Trophoblast cell (in vitro differentiated cells and primary cell): ENCODE measurements around the gene MPI.
"Not testable (repeated sequence)": the region's sequence is repeated elsewhere in the genome, so short reads cannot be mapped to it uniquely, and the experiment has no call there.

Source experiments
- DNase-seq, 2 donors: peaks; one replicate each; pipeline ENCODE4 v3.0.0-alpha.2; 2016
- H2AFZ ChIP-seq: 2 replicates; pipeline ENCODE4 v1.6.1; 2013; ENCODE audit warnings: low read length, moderate library complexity, mild to moderate bottlenecking; ENCODE audit not compliant: insufficient read depth, poor library complexity
- H2AK5ac ChIP-seq: 2 replicates; pipeline ENCODE4 v1.6.1; 2013; ENCODE audit warnings: mild to moderate bottlenecking, low read length
- H2BK120ac ChIP-seq: 2 replicates; pipeline ENCODE4 v1.6.1; 2013; ENCODE audit warnings: low read length, mild to moderate bottlenecking, moderate library complexity; ENCODE audit not compliant: insufficient read depth, poor library complexity
- H2BK12ac ChIP-seq: 2 replicates; pipeline ENCODE4 v1.6.1; 2013; ENCODE audit warnings: mild to moderate bottlenecking, low read length, moderate library complexity
- H2BK5ac ChIP-seq: 2 replicates; pipeline ENCODE4 v1.6.1; 2013; ENCODE audit warnings: low read length, low read depth, moderate library complexity, mild to moderate bottlenecking; ENCODE audit not compliant: poor library complexity
- H3K14ac ChIP-seq: 2 replicates; pipeline ENCODE4 v1.6.1; 2013; ENCODE audit warnings: mild to moderate bottlenecking, low read length
- H3K18ac ChIP-seq: 2 replicates; pipeline ENCODE4 v1.6.1; 2013; ENCODE audit warnings: mild to moderate bottlenecking, low read length
- H3K23ac ChIP-seq: 2 replicates; pipeline ENCODE4 v1.6.1; 2013; ENCODE audit warnings: low read length
- H3K27ac ChIP-seq: 2 replicates; pipeline ENCODE4 v1.5.1; 2013; ENCODE audit warnings: low read depth, mild to moderate bottlenecking, inconsistent platforms, low read length, moderate library complexity
- H3K27me3 ChIP-seq: 2 replicates; pipeline ENCODE4 v1.6.1; 2013; ENCODE audit warnings: inconsistent platforms, mild to moderate bottlenecking, low read length, moderate library complexity; ENCODE audit not compliant: insufficient read depth
- H3K36me3 ChIP-seq, 2 experiments: 1 replicate in 1 of 2; 2 replicates in 1 of 2; pipeline ENCODE4 v1.6.1; 2013; ENCODE audit warnings: low read length in 2 of 2, mild to moderate bottlenecking in 2 of 2, moderate library complexity in 1 of 2; ENCODE audit not compliant: insufficient read depth in 2 of 2, control insufficient read depth in 1 of 2
- H3K4ac ChIP-seq: 2 replicates; pipeline ENCODE4 v1.6.1; 2013; ENCODE audit warnings: low read depth, mild to moderate bottlenecking, low read length, moderate library complexity
- H3K4me1 ChIP-seq, 2 experiments: 1 replicate in 1 of 2; 2 replicates in 1 of 2; pipeline ENCODE4 v1.6.1; 2013; ENCODE audit warnings: low read length in 2 of 2, mild to moderate bottlenecking in 2 of 2, moderate library complexity in 1 of 2; ENCODE audit not compliant: insufficient read depth in 2 of 2, control insufficient read depth in 1 of 2
- H3K4me2 ChIP-seq: 2 replicates; pipeline ENCODE4 v1.6.1; 2013; ENCODE audit warnings: inconsistent platforms, mild to moderate bottlenecking, low read length, moderate library complexity
- H3K4me3 ChIP-seq: 2 replicates; pipeline ENCODE4 v1.5.1; 2013; ENCODE audit warnings: mild to moderate bottlenecking, low read depth, low read length, inconsistent platforms
- H3K79me1 ChIP-seq: one replicate; pipeline ENCODE4 v1.6.1; 2013; ENCODE audit warnings: low read length
- H3K79me2 ChIP-seq: 2 replicates; pipeline ENCODE4 v1.6.1; 2013; ENCODE audit warnings: low read length, mild to moderate bottlenecking; ENCODE audit not compliant: control insufficient read depth, insufficient read depth, poor library complexity
- H3K9ac ChIP-seq: 2 replicates; pipeline ENCODE4 v1.6.1; 2013; ENCODE audit warnings: mild to moderate bottlenecking, low read length
- H3K9me3 ChIP-seq: 2 replicates; pipeline ENCODE4 v1.6.1; 2013; ENCODE audit warnings: low read depth, mild to moderate bottlenecking, control low read depth, inconsistent platforms, low read length; ENCODE audit not compliant: insufficient read depth
- H4K12ac ChIP-seq: 2 replicates; pipeline ENCODE4 v1.6.1; 2013; ENCODE audit warnings: low read depth, mild to moderate bottlenecking, low read length, moderate library complexity
- H4K8ac ChIP-seq: 2 replicates; pipeline ENCODE4 v1.6.1; 2013; ENCODE audit warnings: low read depth, mild to moderate bottlenecking, low read length, moderate library complexity
- H4K91ac ChIP-seq: one replicate; pipeline ENCODE4 v1.6.1; 2013; ENCODE audit warnings: low read depth, mild to moderate bottlenecking, low read length, moderate library complexity
- WGBS: extraction: QIAGEN DNeasy Blood & Tissue Kit; methylation state at CpG from one replicate; pipeline ENCODE4 v1.1.7; 2013; ENCODE audit warnings: missing lambda C conversion rate; ENCODE audit not compliant: insufficient read length, insufficient coverage; ENCODE audit errors: extremely low coverage; 5-methylcytosine and 5-hydroxymethylcytosine counted together

MPI gene

DNA sequence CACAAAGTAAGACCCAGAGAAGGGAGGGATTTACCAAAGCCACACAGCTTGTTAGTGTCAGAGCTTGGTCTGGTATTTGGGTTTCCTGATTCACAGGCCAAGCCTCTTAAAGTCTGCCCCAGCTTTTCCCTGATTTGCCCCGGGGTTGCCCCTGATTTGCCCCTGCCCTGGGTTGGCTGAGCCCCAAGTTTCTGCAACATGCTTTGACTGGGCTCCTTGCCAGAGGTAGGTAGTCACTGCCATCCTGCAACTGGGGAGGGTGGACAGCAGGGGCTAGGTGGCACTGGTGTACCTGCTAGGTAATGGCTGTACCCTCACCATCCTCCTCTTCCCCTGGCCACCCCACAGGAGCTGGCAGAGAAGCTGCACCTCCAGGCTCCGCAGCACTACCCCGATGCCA lies 2.5 kb downstream of the MPI start:
- Histone ChIP-seq H2BK12ac (no peak overlapping the region), H3K4me2 (no peak overlapping the region), H4K91ac (no peak overlapping the region), H3K9ac (no peak overlapping the region), H4K12ac (no peak overlapping the region), H3K23ac (no peak overlapping the region), H3K4me3 (no peak overlapping the region), H3K18ac (no peak overlapping the region), H3K79me2 (peaks cover 5% of the 10 kb centered on the region), H2BK5ac (no peak overlapping the region), H2AK5ac (no peak overlapping the region), H3K4ac (no peak overlapping the region), H3K4me1 (peaks cover 7 to 11% of the 10 kb centered on the region in 2 experiments), H3K9me3 (no peaks in the 10 kb centered on the region), H3K14ac (no peak overlapping the region), H3K79me1 (peaks cover 5% of the 10 kb centered on the region), H2AFZ (no peak overlapping the region), H3K27me3 (no peaks in the 10 kb centered on the region), H3K36me3 (peaks cover 22 to 33% of the 10 kb centered on the region in 2 experiments), H2BK120ac (no peak overlapping the region), H3K27ac (no peak overlapping the region), H4K8ac (no peak overlapping the region)
- WGBS, result no CpG with 5 or more reads among the region's 3 CpGs
- DNase-seq, result no peak

DNA sequence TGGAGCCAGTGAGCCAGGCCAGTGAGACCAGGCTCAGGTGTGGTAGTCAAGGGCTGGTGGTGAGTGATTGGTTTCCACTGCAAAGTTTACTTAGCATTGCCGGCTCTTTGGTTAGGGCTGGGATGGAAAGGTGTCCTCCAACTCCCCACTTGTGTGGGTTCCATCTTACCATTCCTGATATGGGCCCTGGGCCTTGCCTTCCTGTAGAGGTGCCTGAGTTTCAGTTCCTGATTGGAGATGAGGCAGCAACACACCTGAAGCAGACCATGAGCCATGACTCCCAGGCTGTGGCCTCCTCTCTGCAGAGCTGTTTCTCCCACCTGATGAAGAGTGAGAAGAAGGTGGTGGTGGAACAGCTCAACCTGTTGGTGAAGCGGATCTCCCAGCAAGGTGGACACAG lies 3.1 kb downstream of the MPI start:
- no CpG with 5 or more reads among the region's 2 CpGs for WGBS
- Histone ChIP-seq H3K27ac (no peak overlapping the region), H3K79me2 (peaks cover 5% of the 10 kb centered on the region), H3K9ac (no peak overlapping the region), H3K14ac (no peak overlapping the region), H4K91ac (no peak overlapping the region), H3K4me3 (no peak overlapping the region), H3K4me2 (no peak overlapping the region), H3K4me1 (peaks cover 7 to 11% of the 10 kb centered on the region in 2 experiments), H4K12ac (no peak overlapping the region), H2AK5ac (no peak overlapping the region), H3K18ac (no peak overlapping the region), H3K36me3 (peaks cover 25 to 33% of the 10 kb centered on the region in 2 experiments), H3K23ac (no peak overlapping the region), H2BK5ac (no peak overlapping the region), H2BK12ac (no peak overlapping the region), H4K8ac (no peak overlapping the region), H3K79me1 (peaks cover 5% of the 10 kb centered on the region), H2AFZ (no peak overlapping the region), H3K27me3 (no peaks in the 10 kb centered on the region), H2BK120ac (no peak overlapping the region), H3K9me3 (no peaks in the 10 kb centered on the region), H3K4ac (no peak overlapping the region)
- no peak for DNase-seq

DNA sequence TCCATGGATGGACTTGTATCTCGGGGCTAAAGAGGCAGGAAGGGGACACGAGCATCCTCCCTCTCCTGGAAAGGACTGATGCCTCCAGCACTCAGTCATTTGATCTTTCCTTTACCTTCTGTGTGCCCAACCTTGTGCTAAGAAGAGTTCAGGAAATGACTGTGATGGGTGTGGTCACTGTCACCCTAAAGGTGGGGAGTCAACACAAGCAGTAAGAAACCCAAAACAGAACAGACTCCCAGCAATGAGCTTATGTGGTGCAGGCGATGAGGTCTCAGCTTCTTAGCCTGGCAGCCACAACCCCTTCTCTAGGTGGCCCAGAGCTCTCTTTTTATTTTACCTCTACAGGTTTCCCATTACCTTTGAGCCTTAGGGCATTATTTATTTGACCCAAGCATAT lies 3.8 kb downstream of the MPI start:
- no peak overlapping the region for H2AFZ ChIP-seq
- H3K23ac ChIP-seq, result no peak overlapping the region
- H4K91ac ChIP-seq, result no peak overlapping the region
- peaks cover 25 to 33% of the 10 kb centered on the region in 2 experiments for H3K36me3 ChIP-seq
- WGBS, result no CpG with 5 or more reads among the region's 3 CpGs
- H3K27me3 ChIP-seq, result no peaks in the 10 kb centered on the region
- no peak overlapping the region for H2BK120ac ChIP-seq
- no peak overlapping the region for H3K18ac ChIP-seq
- H3K9me3 ChIP-seq, result no peaks in the 10 kb centered on the region
- H3K79me1 ChIP-seq, result peaks cover 5% of the 10 kb centered on the region
- H3K79me2 ChIP-seq, result peaks cover 5% of the 10 kb centered on the region
- no peak overlapping the region for H2BK5ac ChIP-seq
- H3K14ac ChIP-seq, result no peak overlapping the region
- H3K27ac ChIP-seq, result no peak overlapping the region
- no peak overlapping the region for H3K9ac ChIP-seq
- peaks cover 7 to 11% of the 10 kb centered on the region in 2 experiments for H3K4me1 ChIP-seq
- no peak overlapping the region for H3K4me3 ChIP-seq
- H2BK12ac ChIP-seq, result no peak overlapping the region
- no peak overlapping the region for H2AK5ac ChIP-seq
- no peak overlapping the region for H3K4ac ChIP-seq
- no peak for DNase-seq
- no peak overlapping the region for H4K8ac ChIP-seq
- no peak overlapping the region for H3K4me2 ChIP-seq
- H4K12ac ChIP-seq, result no peak overlapping the region

DNA sequence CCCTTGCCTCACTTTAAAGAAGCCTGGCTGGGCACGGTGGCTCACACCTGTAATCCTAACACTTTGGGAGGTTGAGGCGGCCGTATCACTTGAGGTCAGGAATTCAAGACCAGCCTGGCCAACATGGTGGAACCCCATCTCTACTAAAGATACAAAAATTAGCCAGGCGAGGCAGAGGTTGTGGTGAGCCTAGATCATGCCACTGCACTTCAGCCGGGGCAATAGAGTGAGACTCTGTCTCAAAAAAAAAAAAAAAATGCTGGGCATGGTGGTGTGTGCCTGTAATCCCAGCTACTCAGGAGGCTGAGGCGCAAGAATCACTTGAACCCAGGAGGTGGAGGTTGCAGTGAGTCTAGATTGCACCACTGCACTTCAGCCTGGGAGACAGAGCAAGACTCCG lies 4.5 kb downstream of the MPI start:
- H4K12ac ChIP-seq, DNase-seq, H2BK120ac ChIP-seq, H3K4ac ChIP-seq, H3K79me2 ChIP-seq, H3K4me2 ChIP-seq, H2AK5ac ChIP-seq, H3K18ac ChIP-seq, H3K9me3 ChIP-seq, H3K79me1 ChIP-seq, H2BK5ac ChIP-seq, H2BK12ac ChIP-seq, H3K27ac ChIP-seq, H3K4me3 ChIP-seq, H4K91ac ChIP-seq, H4K8ac ChIP-seq, H3K9ac ChIP-seq, H3K27me3 ChIP-seq, H3K14ac ChIP-seq, H3K23ac ChIP-seq, H2AFZ ChIP-seq, H3K4me1 ChIP-seq: not testable (repeated sequence)
- no CpG with 5 or more reads among the region's 7 CpGs for WGBS
- H3K36me3 ChIP-seq, result peaks cover 26 to 38% of the 10 kb centered on the region in 2 experiments
